ENCODE measurements around the gene DBI.

DNA sequence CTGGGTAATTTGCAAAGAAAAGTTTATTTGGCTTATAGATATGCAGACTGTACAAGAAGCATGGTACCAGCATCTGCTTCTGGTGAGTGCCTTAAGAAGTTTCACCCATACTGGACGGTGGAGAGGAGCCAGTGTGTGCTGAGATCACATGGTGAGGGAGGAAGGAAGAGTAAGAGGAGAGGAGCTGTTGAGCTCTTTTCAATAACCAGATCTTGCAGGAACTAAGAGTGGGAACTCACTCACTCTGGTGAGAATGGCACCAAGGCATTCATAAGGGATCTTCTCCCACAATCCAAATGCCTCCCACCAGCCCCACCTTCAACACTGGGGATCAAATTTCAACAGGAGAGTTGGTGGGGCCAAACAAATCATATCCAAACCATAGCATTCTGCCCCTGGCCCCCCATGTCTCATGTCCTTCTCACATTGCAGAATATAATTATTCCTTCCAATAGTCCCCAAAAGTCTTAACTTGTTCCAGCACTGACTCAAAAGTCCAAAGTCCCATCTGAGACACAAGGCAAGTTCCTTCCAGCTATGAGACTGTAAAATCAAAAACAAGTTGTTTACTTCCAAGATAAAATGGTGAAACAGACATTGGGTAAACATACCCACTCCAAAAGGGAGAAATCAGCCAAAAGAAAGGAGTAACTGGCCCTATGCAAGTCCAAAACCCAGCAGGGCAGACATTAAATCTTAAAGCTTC, 53.2 kb downstream of the DBI start:
- TF ChIP-seq, protein P1, sequence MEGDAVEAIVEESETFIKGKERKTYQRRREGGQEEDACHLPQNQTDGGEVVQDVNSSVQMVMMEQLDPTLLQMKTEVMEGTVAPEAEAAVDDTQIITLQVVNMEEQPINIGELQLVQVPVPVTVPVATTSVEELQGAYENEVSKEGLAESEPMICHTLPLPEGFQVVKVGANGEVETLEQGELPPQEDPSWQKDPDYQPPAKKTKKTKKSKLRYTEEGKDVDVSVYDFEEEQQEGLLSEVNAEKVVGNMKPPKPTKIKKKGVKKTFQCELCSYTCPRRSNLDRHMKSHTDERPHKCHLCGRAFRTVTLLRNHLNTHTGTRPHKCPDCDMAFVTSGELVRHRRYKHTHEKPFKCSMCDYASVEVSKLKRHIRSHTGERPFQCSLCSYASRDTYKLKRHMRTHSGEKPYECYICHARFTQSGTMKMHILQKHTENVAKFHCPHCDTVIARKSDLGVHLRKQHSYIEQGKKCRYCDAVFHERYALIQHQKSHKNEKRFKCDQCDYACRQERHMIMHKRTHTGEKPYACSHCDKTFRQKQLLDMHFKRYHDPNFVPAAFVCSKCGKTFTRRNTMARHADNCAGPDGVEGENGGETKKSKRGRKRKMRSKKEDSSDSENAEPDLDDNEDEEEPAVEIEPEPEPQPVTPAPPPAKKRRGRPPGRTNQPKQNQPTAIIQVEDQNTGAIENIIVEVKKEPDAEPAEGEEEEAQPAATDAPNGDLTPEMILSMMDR (IDR thresholded peaks at IDR 0.05) = no peak
- no peak for TF ChIP-seq POLR2AphosphoS5 (IDR thresholded peaks at IDR 0.05)

Measured in prostate gland (tissue), 2 donors.